Gastroesophageal sphincter (tissue), 3 donors: Measurements from ENCODE around the gene LGR5.

ENCODE experiments used
- POLR2A ChIP-seq, 2 donors: fragments of 450-650 bp; IDR thresholded peaks; one replicate each; pipeline ENCODE4 v1.6.1; 2017; ENCODE audit warnings: antibody characterized with exemption in 2 of 2, mild to moderate bottlenecking in 2 of 2, moderate library complexity in 1 of 2
- POLR2AphosphoS5 ChIP-seq: sonication (generic); formaldehyde crosslinking; IDR thresholded peaks from one replicate; pipeline ENCODE4 v1.6.1; 2017; ENCODE audit warnings: antibody characterized with exemption
- TF ChIP-seq, protein P1 (sequence below), 4 experiments: fragments of 200-600 bp in 2 of 4; fragments of 450-650 bp in 2 of 4; sonication (generic) in 1 of 4; IDR thresholded peaks; one replicate each; pipeline ENCODE4 v1.5.1; 2017 to 2019; ENCODE audit warnings: antibody characterized with exemption in 4 of 4, mild to moderate bottlenecking in 2 of 4, moderate library complexity in 2 of 4

DNA sequence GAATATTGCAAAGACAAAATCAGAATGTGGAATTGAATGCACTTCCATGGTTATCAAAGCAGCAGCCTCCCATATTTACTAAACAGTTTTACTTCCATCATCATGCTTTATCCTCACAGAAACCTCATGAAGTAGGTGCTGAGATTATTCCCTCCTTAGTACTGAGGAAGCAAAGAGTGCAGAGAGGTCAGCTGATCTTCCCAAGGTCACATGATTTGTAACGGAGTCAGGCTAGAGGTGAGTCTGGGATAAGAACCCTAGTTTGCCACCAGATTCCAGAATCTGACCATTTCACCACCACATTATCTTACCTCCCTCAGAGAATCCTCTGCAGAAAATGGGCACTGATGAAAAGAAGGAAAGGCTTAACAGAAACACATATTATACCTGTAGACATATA is 102.0 kb downstream of the LGR5 start:
- TF ChIP-seq, protein P1, sequence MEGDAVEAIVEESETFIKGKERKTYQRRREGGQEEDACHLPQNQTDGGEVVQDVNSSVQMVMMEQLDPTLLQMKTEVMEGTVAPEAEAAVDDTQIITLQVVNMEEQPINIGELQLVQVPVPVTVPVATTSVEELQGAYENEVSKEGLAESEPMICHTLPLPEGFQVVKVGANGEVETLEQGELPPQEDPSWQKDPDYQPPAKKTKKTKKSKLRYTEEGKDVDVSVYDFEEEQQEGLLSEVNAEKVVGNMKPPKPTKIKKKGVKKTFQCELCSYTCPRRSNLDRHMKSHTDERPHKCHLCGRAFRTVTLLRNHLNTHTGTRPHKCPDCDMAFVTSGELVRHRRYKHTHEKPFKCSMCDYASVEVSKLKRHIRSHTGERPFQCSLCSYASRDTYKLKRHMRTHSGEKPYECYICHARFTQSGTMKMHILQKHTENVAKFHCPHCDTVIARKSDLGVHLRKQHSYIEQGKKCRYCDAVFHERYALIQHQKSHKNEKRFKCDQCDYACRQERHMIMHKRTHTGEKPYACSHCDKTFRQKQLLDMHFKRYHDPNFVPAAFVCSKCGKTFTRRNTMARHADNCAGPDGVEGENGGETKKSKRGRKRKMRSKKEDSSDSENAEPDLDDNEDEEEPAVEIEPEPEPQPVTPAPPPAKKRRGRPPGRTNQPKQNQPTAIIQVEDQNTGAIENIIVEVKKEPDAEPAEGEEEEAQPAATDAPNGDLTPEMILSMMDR (IDR thresholded peaks at IDR 0.05): no peak
- no peak for TF ChIP-seq POLR2AphosphoS5
- no peak for TF ChIP-seq POLR2A (IDR thresholded peaks at IDR 0.05)
